Liver (tissue), 9 donors: ENCODE results near the gene PCNX2. TPM values are rescaled to one million over a fixed set of nuclear protein-coding genes. Genes with fewer than 3 reads are reported as not detected.

ENCODE experiments used
- DNase-seq: peaks from one replicate; pipeline ENCODE4 v3.0.0-alpha.2; 2017; ENCODE audit warnings: low spot score
- H3K27ac ChIP-seq, 2 donors: one replicate each; pipeline ENCODE4 v1.7.0; 2013; ENCODE audit warnings: inconsistent platforms in 2 of 2, low read length in 2 of 2, control low read depth in 1 of 2, low read depth in 1 of 2, mild to moderate bottlenecking in 1 of 2
- H3K27me3 ChIP-seq, 4 donors: one replicate each; pipeline versions ENCODE4 v1.6.1 to v1.7.0; 2013; ENCODE audit warnings: low read length in 3 of 4, inconsistent platforms in 1 of 4, mild to moderate bottlenecking in 1 of 4, moderate library complexity in 1 of 4; ENCODE audit not compliant: control insufficient read depth in 4 of 4, insufficient read depth in 4 of 4
- H3K36me3 ChIP-seq, 4 donors: one replicate each; pipeline versions ENCODE4 v1.6.1 to v1.7.0; 2013; ENCODE audit warnings: low read length in 3 of 4, mild to moderate bottlenecking in 3 of 4, low read depth in 1 of 4, moderate library complexity in 1 of 4; ENCODE audit not compliant: control insufficient read depth in 4 of 4, insufficient read depth in 3 of 4
- H3K4me1 ChIP-seq, 4 donors: one replicate each; pipeline versions ENCODE4 v1.6.1 to v1.7.0; 2013; ENCODE audit warnings: low read length in 3 of 4, mild to moderate bottlenecking in 3 of 4, moderate library complexity in 1 of 4; ENCODE audit not compliant: control insufficient read depth in 4 of 4, insufficient read depth in 4 of 4
- H3K4me3 ChIP-seq, 3 donors: one replicate each; pipeline versions ENCODE4 v1.6.1 to v1.7.0; 2013; ENCODE audit warnings: low read length in 3 of 3, control low read depth in 1 of 3, low read depth in 1 of 3, mild to moderate bottlenecking in 1 of 3
- H3K9ac ChIP-seq, 2 donors: one replicate each; pipeline ENCODE4 v1.7.0; 2013; ENCODE audit warnings: low read length in 2 of 2, mild to moderate bottlenecking in 2 of 2, moderate library complexity in 2 of 2, control low read depth in 1 of 2, low read depth in 1 of 2
- H3K9me3 ChIP-seq, 4 donors: one replicate each; pipeline versions ENCODE4 v1.6.1 to v1.7.0; 2013; ENCODE audit warnings: low read length in 3 of 4; ENCODE audit not compliant: control insufficient read depth in 4 of 4
- ATF3 ChIP-seq: IDR thresholded peaks from 2 replicates; pipeline ENCODE4 v1.6.1; 2016; ENCODE audit warnings: antibody characterized with exemption
- CTCF ChIP-seq: fragments of 150-350 bp; IDR thresholded peaks from 2 replicates; pipeline ENCODE4 v1.5.1; 2017; ENCODE audit warnings: improper control_type of control experiment, low read depth, low read length; ENCODE audit not compliant: missing input control
- EGR1 ChIP-seq, 2 donors: IDR thresholded peaks; 2 replicates each; pipeline ENCODE4 v1.6.1; 2016 to 2018; ENCODE audit warnings: antibody characterized with exemption in 2 of 2, low read depth in 2 of 2
- FOXA1 ChIP-seq: IDR thresholded peaks from 2 replicates; pipeline ENCODE4 v1.6.1; 2016; ENCODE audit warnings: antibody characterized with exemption
- FOXA2 ChIP-seq: IDR thresholded peaks from 2 replicates; pipeline ENCODE4 v1.6.1; 2016; ENCODE audit warnings: antibody characterized with exemption
- GABPA ChIP-seq, 2 donors: IDR thresholded peaks in 1 of 2; conservative IDR thresholded peaks in 1 of 2; 2 replicates each; pipeline ENCODE4 v1.6.1; 2016; ENCODE audit warnings: antibody characterized with exemption in 2 of 2, mild to moderate bottlenecking in 1 of 2, moderate library complexity in 1 of 2
- JUND ChIP-seq, 2 donors: IDR thresholded peaks; 2 replicates each; pipeline ENCODE4 v1.6.1; 2016; ENCODE audit warnings: antibody characterized with exemption in 2 of 2
- MAX ChIP-seq: IDR thresholded peaks from 2 replicates; pipeline ENCODE4 v1.6.1; 2016; ENCODE audit warnings: antibody characterized with exemption
- RAD21 ChIP-seq, 2 donors: IDR thresholded peaks; 2 replicates each; pipeline ENCODE4 v1.6.1; 2016; ENCODE audit warnings: antibody characterized with exemption in 2 of 2, mild to moderate bottlenecking in 2 of 2
- REST ChIP-seq: IDR thresholded peaks from 2 replicates; pipeline ENCODE4 v1.6.1; 2016; ENCODE audit warnings: antibody characterized with exemption, mild to moderate bottlenecking
- RXRA ChIP-seq, 2 donors: IDR thresholded peaks; 2 replicates each; pipeline ENCODE4 v1.6.1; 2017 to 2018; ENCODE audit warnings: antibody characterized with exemption in 2 of 2, mild to moderate bottlenecking in 1 of 2
- SP1 ChIP-seq: IDR thresholded peaks from 2 replicates; pipeline ENCODE4 v1.6.1; 2018; ENCODE audit warnings: antibody characterized with exemption, mild to moderate bottlenecking
- TAF1 ChIP-seq: conservative IDR thresholded peaks from 2 replicates; pipeline ENCODE4 v1.6.1; 2016; ENCODE audit warnings: antibody characterized with exemption, mild to moderate bottlenecking
- YY1 ChIP-seq: IDR thresholded peaks from 2 replicates; pipeline ENCODE4 v1.6.1; 2016; ENCODE audit warnings: antibody characterized with exemption, mild to moderate bottlenecking
- ZBTB33 ChIP-seq: IDR thresholded peaks from 2 replicates; pipeline ENCODE4 v1.6.1; 2016; ENCODE audit warnings: antibody characterized with exemption
- WGBS: extraction: QIAGEN DNeasy Blood & Tissue Kit; methylation state at CpG from one replicate; pipeline ENCODE4 v1.1.7; 2013; 5-methylcytosine and 5-hydroxymethylcytosine counted together
- polyA plus RNA-seq, 2 donors: library from polyadenylated mRNA; stranded (reverse) in 1 of 2; unstranded in 1 of 2; fragments of 200-250 nt in 1 of 2; fragments of >200 nt in 1 of 2; fragmentation: Nextera tagmentation in 1 of 2; extraction: Ambion mirVana in 1 of 2; gene quantifications; one replicate each; pipeline versions ENCODE4 v1.2.1 to v1.2.3, GENCODE V29; 2013 to 2015
- total RNA-seq, 2 donors: library from RNA; depleted of rRNA; stranded (reverse); fragments of >200 nt; gene quantifications; one replicate each; pipeline ENCODE4 v1.2.3, GENCODE V29; 2014
- donor health status: healthy.
- donor health status: healthy.
- donor health status: healthy.
- donor health status: healthy.
- donor health status: healthy.

The PCNX2 gene
- total and polyA plus RNA-seq, 4 donors: 0.20 to 3.1 (median 0.92) TPM

GRCh38 chr1:233268389-233269022 lies 27.0 kb downstream of the PCNX2 start:
- DNase-seq: no peak
- Histone ChIP-seq H3K27ac (no peak overlapping the region), H3K4me3 (no peak overlapping the region), H3K4me1 (no peaks in the 10 kb centered on the region), H3K9me3 (no peaks in the 10 kb centered on the region), H3K27me3 (no peaks in the 10 kb centered on the region), H3K36me3 (no peaks in the 10 kb centered on the region), H3K9ac (no peak overlapping the region)
- WGBS: 90% methylated on average over 3 of the region's 3 CpGs
- TF ChIP-seq JUND (IDR thresholded peaks at IDR 0.05) (no peak), SP1 (no peak), EGR1 (IDR thresholded peaks at IDR 0.05; ENCODE audit: low read depth in 2 of 2) (no peak), RAD21 (IDR thresholded peaks at IDR 0.05) (no peak), CTCF (no peak), REST (no peak), ZBTB33 (no peak), ATF3 (no peak), YY1 (no peak), GABPA (IDR thresholded peaks at IDR 0.05 in 1 of 2, conservative IDR thresholded peaks at IDR 0.05 in 1 of 2) (no peak), TAF1 (no peak), FOXA1 (no peak), RXRA (IDR thresholded peaks at IDR 0.05) (no peak), FOXA2 (no peak), MAX (no peak)

GRCh38 chr1:233261695-233262094 lies 33.8 kb downstream of the PCNX2 start:
- H3K27me3 ChIP-seq: no peaks in the 10 kb centered on the region
- no peak overlapping the region for H3K9ac ChIP-seq
- no peak for DNase-seq
- peaks cover 0 to 1% (median 0%) of the 10 kb centered on the region in 4 donors for H3K4me1 ChIP-seq
- no peak overlapping the region for H3K27ac ChIP-seq
- H3K36me3 ChIP-seq: no peaks in the 10 kb centered on the region
- TF ChIP-seq ZBTB33: no peak
- no peaks in the 10 kb centered on the region for H3K9me3 ChIP-seq
- 88% methylated on average over 5 of the region's 5 CpGs for WGBS
- no peak overlapping the region for H3K4me3 ChIP-seq
